GM12878 (cell line): ENCODE results near the gene ASS1. TPM values are rescaled to one million over a fixed set of nuclear protein-coding genes. Genes with fewer than 3 reads are reported as not detected.

Experiments used
- ATAC-seq: fragments of 200-7000 bp; cut with Tn5 transposase; 3 replicates; pipeline ENCODE4 v1.9.1; 2020; ENCODE audit warnings: mild to moderate bottlenecking, moderate library complexity
- BruUV-seq: library from RNA; stranded (reverse); fragments of 400-500 nt; replicated peaks from 2 replicates; lab custom pipeline; 2021; lab: Mats Ljungman, UMichigan
- CTCF ChIA-PET: fragments of 300-600 bp; sonication (Branson Sonifier 250); formaldehyde crosslinking; extraction: SDS; loops from one replicate; lab custom pipeline; 2021; ENCODE audit warnings: inconsistent platforms; lab: Yijun Ruan, JAX
- POLR2A ChIA-PET: fragments of 350-600 bp; formaldehyde crosslinking; extraction: SDS; loops from one replicate; lab custom pipeline; 2021; ENCODE audit warnings: inconsistent platforms; lab: Charles Lee
- RAD21 ChIA-PET: fragments of 300-600 bp; sonication (Branson Sonifier 250); formaldehyde crosslinking; loops from one replicate; lab custom pipeline; 2023; ENCODE audit warnings: antibody characterized with exemption; ENCODE audit not compliant: unreplicated experiment; lab: Charles Lee
- SMC1A ChIA-PET: fragments of 300-600 bp; sonication (Branson Sonifier 250); formaldehyde crosslinking; loops from one replicate; lab custom pipeline; 2023; ENCODE audit not compliant: unreplicated experiment, uncharacterized antibody; lab: Charles Lee
- DNase-seq: peaks from one replicate; pipeline ENCODE4 v3.0.0-alpha.2; 2011; ENCODE audit warnings: low read depth, low spot score
- FAIRE-seq: peaks from 3 replicates; lab custom pipeline; 2011; peaks lifted over from hg19 to GRCh38; lab: Jason Lieb, UNC
- H2AFZ ChIP-seq: 2 replicates; pipeline ENCODE4 v1.6.0; 2011; ENCODE audit warnings: low read depth, low read length, control low read depth; ENCODE audit not compliant: control insufficient read depth
- H3K27ac ChIP-seq: 2 replicates; pipeline ENCODE4 v1.5.1; 2011; ENCODE audit warnings: control low read depth; ENCODE audit not compliant: control insufficient read depth, insufficient read depth
- H3K27me3 ChIP-seq, 2 experiments: replicated peaks in 1 of 2; 2 replicates each; pipeline versions ENCODE4 v1.6.0 to v1.6.1; 2011; ENCODE audit warnings: low read length in 1 of 2; ENCODE audit not compliant: control insufficient read depth in 2 of 2, insufficient read depth in 2 of 2
- H3K36me3 ChIP-seq, 2 experiments: 2 replicates each; pipeline ENCODE4 v1.5.1; 2011; ENCODE audit warnings: low read length in 1 of 2; ENCODE audit not compliant: control insufficient read depth in 2 of 2, insufficient read depth in 2 of 2
- H3K4me1 ChIP-seq: 2 replicates; pipeline ENCODE4 v1.6.1; 2011; ENCODE audit warnings: mild to moderate bottlenecking, low read length, moderate library complexity, mixed read lengths; ENCODE audit not compliant: control insufficient read depth, insufficient read depth
- H3K4me2 ChIP-seq: 2 replicates; pipeline ENCODE4 v1.6.0; 2011; ENCODE audit warnings: control low read depth; ENCODE audit not compliant: control insufficient read depth, insufficient read depth
- H3K4me3 ChIP-seq: fragments of 200-600 bp; sonication (generic); 2 replicates; pipeline ENCODE4 v1.5.1; 2016
- H3K79me2 ChIP-seq: 2 replicates; pipeline ENCODE4 v1.6.0; 2011; ENCODE audit warnings: low read length; ENCODE audit not compliant: control insufficient read depth, insufficient read depth
- H3K9ac ChIP-seq: 2 replicates; pipeline ENCODE4 v1.8.0; 2011; ENCODE audit warnings: low read length, control low read depth, mixed read lengths; ENCODE audit not compliant: control insufficient read depth, insufficient read depth
- H3K9me3 ChIP-seq: replicated peaks from 3 replicates; pipeline ENCODE4 v1.5.1; 2011; ENCODE audit warnings: mild to moderate bottlenecking, low read length; ENCODE audit not compliant: control insufficient read depth, insufficient read depth
- H4K20me1 ChIP-seq: 2 replicates; pipeline ENCODE4 v1.6.0; 2011; ENCODE audit not compliant: control insufficient read depth, insufficient read depth
- BHLHE40 ChIP-seq, 2 experiments: fragments of 450-650 bp in 1 of 2; IDR thresholded peaks; 2 replicates each; pipeline ENCODE4 v1.6.1; 2011 to 2017; ENCODE audit warnings: low read depth in 2 of 2, borderline replicate concordance in 1 of 2, improper control_type of control experiment in 1 of 2, low read length in 1 of 2, mild to moderate bottlenecking in 1 of 2
- BRCA1 ChIP-seq: IDR thresholded peaks from 2 replicates; pipeline ENCODE4 v1.6.1; 2011; ENCODE audit warnings: low read depth, low read length, improper control_type of control experiment
- CBX5 ChIP-seq: sonication (generic); IDR thresholded peaks from 2 replicates; pipeline ENCODE4 v1.6.1; 2016; ENCODE audit warnings: low read depth, moderate library complexity, mild to moderate bottlenecking, inconsistent platforms
- CEBPZ ChIP-seq: fragments of 150-350 bp; IDR thresholded peaks from 2 replicates; pipeline ENCODE4 v1.6.1; 2016; ENCODE audit warnings: low read depth, low read length
- CHD2 ChIP-seq: IDR thresholded peaks from 2 replicates; pipeline ENCODE4 v1.6.1; 2011; ENCODE audit warnings: low read depth, low read length, improper control_type of control experiment, borderline replicate concordance
- EP300 ChIP-seq, 2 experiments: fragments of 150-350 bp in 1 of 2; IDR thresholded peaks; 2 replicates each; pipeline ENCODE4 v1.6.1; 2011 to 2012; ENCODE audit warnings: low read depth in 2 of 2, low read length in 2 of 2, borderline replicate concordance in 1 of 2, improper control_type of control experiment in 1 of 2, inconsistent platforms in 1 of 2; ENCODE audit not compliant: control insufficient read depth in 1 of 2
- NBN ChIP-seq: fragments of 450-650 bp; IDR thresholded peaks from 2 replicates; pipeline ENCODE4 v1.6.1; 2016
- ZNF622 ChIP-seq: fragments of 450-650 bp; IDR thresholded peaks from 2 replicates; pipeline ENCODE4 v1.6.1; 2017; ENCODE audit warnings: mild to moderate bottlenecking, inconsistent platforms
- WGBS: methylation state at CpG from one replicate; pipeline ENCODE4 v1.1.6; 2016; ENCODE audit warnings: low lambda C conversion rate; ENCODE audit not compliant: insufficient replicate concordance, insufficient coverage; ENCODE audit errors: missing lambda C conversion rate; 5-methylcytosine and 5-hydroxymethylcytosine counted together
- in situ Hi-C: fragments of 300-500 bp; cut with MboI; formaldehyde crosslinking; loops from 9 replicates; pipeline ENCODE4 v1.14.3; 2018; ENCODE audit warnings: mixed read lengths
- intact Hi-C: fragments of 100-400 bp; cut with micrococcal nuclease; formaldehyde crosslinking; loops from one replicate; pipeline ENCODE4 v1.14.2; 2022; ENCODE audit not compliant: unreplicated experiment
- polyA plus RNA-seq, 11 experiments: library from polyadenylated mRNA; depleted of rRNA in 4 of 11; unstranded in 6 of 11; stranded (reverse) in 5 of 11; fragments of >200 nt; fragmentation: Nextera tagmentation in 4 of 11; fragmentation: Illumina TruSeq in 1 of 11; extraction: Ambion mirVana in 4 of 11; extraction: Trizol in 1 of 11; gene quantifications; 1 replicate in 1 of 11; 2 replicates in 10 of 11; pipeline versions ENCODE4 v1.2.1 to v1.2.3, GENCODE V29; 2011 to 2016; ENCODE audit warnings: inconsistent platforms in 2 of 11, missing spikeins in 2 of 11, low read depth in 1 of 11
- total RNA-seq, 4 experiments: library from RNA; depleted of rRNA in 3 of 4; stranded (reverse); fragments of >200 nt in 3 of 4; fragmentation: Illumina TruSeq in 1 of 4; extraction: Trizol in 1 of 4; gene quantifications; 2 replicates each; pipeline versions ENCODE4 v1.2.1 to v1.2.3, GENCODE V29; 2013 to 2021
- TF ChIP-seq, protein P1 (sequence below): IDR thresholded peaks from 2 replicates; pipeline ENCODE4 v1.6.1; 2012; ENCODE audit warnings: mild to moderate bottlenecking, low read depth, low read length

The ASS1 gene
- total and polyA plus RNA-seq, 10 of the 15 experiments (the other 5 are each of a cell fraction or from before 2014, with no cell fraction given) = 0.10 to 6.1 (median 0.28) TPM; not detected in 3

DNA sequence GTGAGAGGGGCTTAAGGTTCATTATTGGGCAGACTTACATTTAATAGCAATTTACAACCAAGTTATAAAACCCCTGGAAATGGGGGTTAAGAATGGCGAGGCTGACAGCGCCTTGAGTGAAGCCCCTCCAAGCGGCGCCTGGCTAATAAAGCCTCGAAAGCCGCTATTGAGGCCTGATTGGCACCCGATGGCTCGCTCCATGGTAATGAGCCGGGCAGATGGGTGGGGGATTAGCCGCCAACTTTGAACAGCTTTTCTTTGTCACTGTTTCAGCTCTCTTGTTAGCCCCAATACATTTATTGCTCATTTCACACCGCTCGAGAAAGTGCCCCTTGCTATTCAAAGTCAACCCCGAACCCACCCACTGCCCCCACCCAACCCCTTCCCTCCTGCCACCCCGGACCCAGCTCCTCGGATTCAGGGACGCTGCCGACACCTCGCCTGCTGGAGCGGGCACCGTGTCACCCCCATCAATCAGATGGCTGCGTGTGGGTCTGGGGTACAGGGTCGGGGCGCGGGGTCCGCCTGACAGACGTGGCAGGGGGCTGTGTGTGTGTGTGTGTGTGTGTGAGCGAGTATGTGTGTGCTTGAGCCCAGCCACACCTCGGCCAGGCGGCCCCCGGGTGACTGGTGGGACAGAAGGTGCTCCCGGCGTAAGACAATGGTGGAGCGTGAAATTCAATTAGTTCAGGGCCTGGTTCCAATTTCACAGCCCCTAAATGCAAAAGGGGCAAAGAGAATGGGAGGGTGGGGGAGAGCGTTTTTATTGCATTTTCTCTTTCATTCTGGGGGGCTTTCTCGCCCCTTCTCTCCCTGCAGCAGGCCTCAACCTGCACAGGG is 34.2 kb downstream of the ASS1 start:
- H3K4me2 ChIP-seq = no peak overlapping the region
- H3K79me2 ChIP-seq = no peaks in the 10 kb centered on the region
- intact Hi-C loops (no loop called here), in situ Hi-C loops (no loop called here)
- 61% methylated on average over 29 of the region's 35 CpGs for WGBS
- no peaks in the 10 kb centered on the region for H3K9me3 ChIP-seq
- CTCF ChIA-PET = interaction anchor here (0.6 kb wide), 1 partner anchor 57 kb away, joined by 3 read pairs; no protein-coding TSS in a partner anchor
- H3K27me3 ChIP-seq = peaks cover 0 to 4% of the 10 kb centered on the region in 2 experiments; a peak in 2 of 4 replicates
- H3K9ac ChIP-seq = no peak overlapping the region
- no peak overlapping the region for H3K4me3 ChIP-seq
- no peaks in the 10 kb centered on the region for H3K36me3 ChIP-seq
- DNase-seq = no peak
- no peak overlapping the region for H2AFZ ChIP-seq
- TF ChIP-seq EP300 (IDR thresholded peaks at IDR 0.05; ENCODE audit: borderline replicate concordance in 1 of 2, control insufficient read depth in 1 of 2, low read depth in 2 of 2, low read length in 2 of 2) (no peak), NBN (no peak), BRCA1 (no peak), CEBPZ (no peak), CBX5 (no peak), BHLHE40 (IDR thresholded peaks at IDR 0.05; ENCODE audit: borderline replicate concordance in 1 of 2, low read depth in 2 of 2, low read length in 1 of 2) (no peak), ZNF622 (no peak), CHD2 (no peak)
- TF ChIP-seq, protein P1, sequence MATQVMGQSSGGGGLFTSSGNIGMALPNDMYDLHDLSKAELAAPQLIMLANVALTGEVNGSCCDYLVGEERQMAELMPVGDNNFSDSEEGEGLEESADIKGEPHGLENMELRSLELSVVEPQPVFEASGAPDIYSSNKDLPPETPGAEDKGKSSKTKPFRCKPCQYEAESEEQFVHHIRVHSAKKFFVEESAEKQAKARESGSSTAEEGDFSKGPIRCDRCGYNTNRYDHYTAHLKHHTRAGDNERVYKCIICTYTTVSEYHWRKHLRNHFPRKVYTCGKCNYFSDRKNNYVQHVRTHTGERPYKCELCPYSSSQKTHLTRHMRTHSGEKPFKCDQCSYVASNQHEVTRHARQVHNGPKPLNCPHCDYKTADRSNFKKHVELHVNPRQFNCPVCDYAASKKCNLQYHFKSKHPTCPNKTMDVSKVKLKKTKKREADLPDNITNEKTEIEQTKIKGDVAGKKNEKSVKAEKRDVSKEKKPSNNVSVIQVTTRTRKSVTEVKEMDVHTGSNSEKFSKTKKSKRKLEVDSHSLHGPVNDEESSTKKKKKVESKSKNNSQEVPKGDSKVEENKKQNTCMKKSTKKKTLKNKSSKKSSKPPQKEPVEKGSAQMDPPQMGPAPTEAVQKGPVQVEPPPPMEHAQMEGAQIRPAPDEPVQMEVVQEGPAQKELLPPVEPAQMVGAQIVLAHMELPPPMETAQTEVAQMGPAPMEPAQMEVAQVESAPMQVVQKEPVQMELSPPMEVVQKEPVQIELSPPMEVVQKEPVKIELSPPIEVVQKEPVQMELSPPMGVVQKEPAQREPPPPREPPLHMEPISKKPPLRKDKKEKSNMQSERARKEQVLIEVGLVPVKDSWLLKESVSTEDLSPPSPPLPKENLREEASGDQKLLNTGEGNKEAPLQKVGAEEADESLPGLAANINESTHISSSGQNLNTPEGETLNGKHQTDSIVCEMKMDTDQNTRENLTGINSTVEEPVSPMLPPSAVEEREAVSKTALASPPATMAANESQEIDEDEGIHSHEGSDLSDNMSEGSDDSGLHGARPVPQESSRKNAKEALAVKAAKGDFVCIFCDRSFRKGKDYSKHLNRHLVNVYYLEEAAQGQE = no peak
- POLR2A ChIA-PET = no interaction called here
- H4K20me1 ChIP-seq = no peaks in the 10 kb centered on the region
- no TSS peak for BruUV-seq
- FAIRE-seq = no peak
- H3K27ac ChIP-seq = no peak overlapping the region
- RAD21 ChIA-PET = no interaction called here
- ATAC-seq = no peak
- SMC1A ChIA-PET = interaction anchor here (0.6 kb wide), 1 partner anchor 15 kb away, joined by 3 read pairs; no protein-coding TSS in a partner anchor
- H3K4me1 ChIP-seq = no peaks in the 10 kb centered on the region
